NCI-H345 (cell line): Measurements from ENCODE around the gene CEP55.
"Not testable (repeated sequence)": the region's sequence is repeated elsewhere in the genome, so short reads cannot be mapped to it uniquely, and the experiment has no call there.

ENCODE experiments used
- DNase-seq: peaks from one replicate; lab custom pipeline; 2025; lab: John Stamatoyannopoulos, UW

Gene CEP55

GRCh38 chr10:93496322-93497041, at the start of gene CEP55:
CEP55 (plus strand) TSS chr10:93496612; CDS start chr10:93500052, 3,440 bp downstream.
- peak; percentile 94 for DNase-seq

GRCh38 chr10:93447019-93447418, 49.4 kb upstream of the CEP55 start:
- no peak for DNase-seq

- no peak for DNase-seq
These were observed 48.4 kb upstream of the CEP55 start for GRCh38 chr10:93447970-93448369.

- no peak for DNase-seq
These were observed 45.0 kb upstream of the CEP55 start for GRCh38 chr10:93451244-93451947.

- DNase-seq = no peak
These were observed 44.3 kb upstream of the CEP55 start for GRCh38 chr10:93452143-93452542.

- DNase-seq = no peak
These were observed 42.3 kb upstream of the CEP55 start for GRCh38 chr10:93454146-93454545.

- DNase-seq = no peak
These were observed 41.7 kb upstream of the CEP55 start for GRCh38 chr10:93454736-93455135.

- DNase-seq = no peak
These were observed 39.9 kb upstream of the CEP55 start for GRCh38 chr10:93456480-93456879.

GRCh38 chr10:93457511-93457910, 38.9 kb upstream of the CEP55 start:
- DNase-seq = no peak

GRCh38 chr10:93458821-93459257, 37.6 kb upstream of the CEP55 start:
- DNase-seq = no peak

GRCh38 chr10:93459466-93459865, 36.9 kb upstream of the CEP55 start:
- no peak for DNase-seq

GRCh38 chr10:93461109-93461806, 35.2 kb upstream of the CEP55 start:
- DNase-seq = peak; percentile 84

- peak; percentile 81 for DNase-seq
These were observed 34.6 kb upstream of the CEP55 start for GRCh38 chr10:93461807-93462178.

GRCh38 chr10:93462371-93462770, 34.0 kb upstream of the CEP55 start:
- DNase-seq = no peak

- DNase-seq = no peak
These were observed 33.5 kb upstream of the CEP55 start for GRCh38 chr10:93462881-93463280.

GRCh38 chr10:93463723-93464476, 32.5 kb upstream of the CEP55 start:
- no peak for DNase-seq

- no peak for DNase-seq
These were observed 31.5 kb upstream of the CEP55 start for GRCh38 chr10:93464776-93465388.

GRCh38 chr10:93465806-93466675, 30.4 kb upstream of the CEP55 start:
- DNase-seq = peak; percentile 67

- DNase-seq = not testable (repeated sequence)
These were observed 28.8 kb upstream of the CEP55 start for GRCh38 chr10:93467635-93468034.

- DNase-seq = no peak
These were observed 27.8 kb upstream of the CEP55 start for GRCh38 chr10:93468461-93469213.
